Naive thymus-derived CD4-positive, alpha-beta T cell (primary cell): ENCODE data around the gene EZR. TPM values are rescaled to one million over a fixed set of nuclear protein-coding genes. Genes with fewer than 3 reads are reported as not detected.

Source experiments
- ATAC-seq: fragments of 150-1000 bp; cut with Tn5 transposase; 2 replicates; pipeline ENCODE4 v1.10.0; 2021; ENCODE audit warnings: mild to moderate bottlenecking, moderate library complexity
- CTCF ChIA-PET: fragments of 350-600 bp; sonication (Branson Sonifier 250); formaldehyde crosslinking; loops from one replicate; lab custom pipeline; 2021; ENCODE audit warnings: antibody characterized with exemption; lab: Charles Lee
- POLR2A ChIA-PET: fragments of 350-600 bp; sonication (Branson Sonifier 250); formaldehyde crosslinking; loops from one replicate; lab custom pipeline; 2021; ENCODE audit warnings: antibody characterized with exemption, inconsistent platforms; lab: Charles Lee
- DNase-seq, 9 donors: peaks; one replicate each; pipeline versions ENCODE4 v3.0.0 to v3.0.0-alpha.2; 2020 to 2022; ENCODE audit warnings: mixed read lengths in 1 of 9
- H3K27ac ChIP-seq: one replicate; pipeline ENCODE4 v1.7.0; 2013; ENCODE audit warnings: mild to moderate bottlenecking, low read depth, low read length, moderate library complexity
- H3K27me3 ChIP-seq, 2 donors: one replicate each; pipeline ENCODE4 v1.7.0; 2013; ENCODE audit warnings: low read length in 2 of 2, mild to moderate bottlenecking in 2 of 2, moderate library complexity in 2 of 2; ENCODE audit not compliant: control insufficient read depth in 2 of 2, insufficient read depth in 2 of 2
- H3K36me3 ChIP-seq, 3 experiments: 1 replicate in 2 of 3; 2 replicates in 1 of 3; pipeline ENCODE4 v1.7.0; 2013; ENCODE audit warnings: low read length in 3 of 3, mild to moderate bottlenecking in 3 of 3, moderate library complexity in 1 of 3; ENCODE audit not compliant: insufficient read depth in 3 of 3, control insufficient read depth in 2 of 3
- H3K4me1 ChIP-seq, 2 donors: one replicate each; pipeline ENCODE4 v1.7.0; 2013; ENCODE audit warnings: low read length in 2 of 2, mild to moderate bottlenecking in 2 of 2, moderate library complexity in 1 of 2; ENCODE audit not compliant: control insufficient read depth in 2 of 2, insufficient read depth in 2 of 2
- H3K4me3 ChIP-seq: 2 replicates; pipeline ENCODE4 v1.7.0; 2013; ENCODE audit warnings: mild to moderate bottlenecking, low read length
- H3K9me3 ChIP-seq, 3 experiments: 1 replicate in 2 of 3; 2 replicates in 1 of 3; pipeline ENCODE4 v1.7.0; 2013; ENCODE audit warnings: low read length in 3 of 3; ENCODE audit not compliant: control insufficient read depth in 2 of 3
- H3K27ac Mint-ChIP-seq, 9 donors: one replicate each; pipeline ENCODE4 v1.8.0; 2020 to 2022; ENCODE audit warnings: mixed read lengths in 9 of 9, mild to moderate bottlenecking in 8 of 9, moderate library complexity in 5 of 9, inconsistent platforms in 2 of 9
- H3K27me3 Mint-ChIP-seq, 5 donors: one replicate each; pipeline ENCODE4 v1.8.0; 2021 to 2022; ENCODE audit warnings: mixed read lengths in 5 of 5, mild to moderate bottlenecking in 1 of 5
- H3K36me3 Mint-ChIP-seq, 5 donors: one replicate each; pipeline ENCODE4 v1.8.0; 2020 to 2022; ENCODE audit warnings: mixed read lengths in 5 of 5, mild to moderate bottlenecking in 3 of 5, inconsistent platforms in 1 of 5
- H3K4me1 Mint-ChIP-seq, 7 donors: one replicate each; pipeline ENCODE4 v1.8.0; 2020 to 2022; ENCODE audit warnings: mixed read lengths in 7 of 7, mild to moderate bottlenecking in 3 of 7, inconsistent platforms in 1 of 7
- H3K4me3 Mint-ChIP-seq, 10 donors: one replicate each; pipeline ENCODE4 v1.8.0; 2020 to 2022; ENCODE audit warnings: mild to moderate bottlenecking in 10 of 10, mixed read lengths in 10 of 10, moderate library complexity in 6 of 10, inconsistent platforms in 2 of 10
- H3K9me3 Mint-ChIP-seq, 11 donors: one replicate each; pipeline ENCODE4 v1.8.0; 2020 to 2022; ENCODE audit warnings: mixed read lengths in 11 of 11, mild to moderate bottlenecking in 4 of 11, inconsistent platforms in 1 of 11, moderate library complexity in 1 of 11
- intact Hi-C, 2 donors: fragments of 100-400 bp; cut with micrococcal nuclease; formaldehyde crosslinking; loops; one replicate each; pipeline ENCODE4 v1.15.1; 2023
- polyA plus RNA-seq, 2 donors: library from polyadenylated mRNA; unstranded; fragments of 300-500 nt; fragmentation: Illumina TruSeq; gene quantifications; one replicate each; pipeline ENCODE4 v1.2.3, GENCODE V29; 2021
- total RNA-seq, 6 experiments: library from RNA in 5 of 6; stranded (reverse) in 5 of 6; gene quantifications; 1 replicate in 5 of 6; 2 replicates in 1 of 6; pipeline ENCODE4 v1.2.3 and lab custom pipeline; 2021 to 2026

The EZR gene
- total and polyA plus RNA-seq, 7 experiments from 2014 or later, result 115 to 201 (median 140) TPM

DNA sequence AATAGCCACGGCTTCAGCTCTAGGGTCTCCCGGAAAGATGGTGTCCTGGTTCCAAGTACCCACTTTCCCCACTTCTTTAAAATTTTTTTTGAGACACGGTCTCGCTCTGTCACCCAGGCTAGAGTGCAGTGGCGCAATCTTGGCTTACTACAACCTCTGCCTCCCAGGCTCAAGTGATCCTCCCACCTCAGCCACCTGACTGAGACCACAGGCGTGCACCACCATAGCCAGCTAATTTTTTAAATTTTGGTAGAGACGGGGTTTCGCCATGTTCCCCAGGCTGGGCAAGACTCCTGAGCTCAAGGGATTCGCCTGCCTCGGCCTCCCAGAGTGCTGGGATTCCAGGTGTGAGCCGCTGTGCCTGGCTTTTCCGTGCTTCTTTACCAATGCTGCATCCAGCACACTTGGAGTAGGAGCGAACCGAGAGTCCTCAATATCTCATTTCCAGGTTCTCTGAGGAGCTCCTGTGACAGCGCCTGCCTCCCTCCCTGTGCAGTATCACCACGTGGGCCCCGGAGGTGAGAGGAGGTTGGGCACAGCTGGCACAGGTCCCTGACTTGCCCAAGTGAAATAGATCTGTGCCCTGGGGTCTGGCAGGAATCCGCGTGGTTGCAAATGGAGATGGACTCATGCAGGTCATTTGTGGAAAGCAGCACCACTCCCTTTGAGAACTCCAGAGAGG lies 37.3 kb downstream of the EZR start:
- POLR2A ChIA-PET, result interaction anchor here (0.6 kb wide), 2 partner anchors 20 to 1799 kb away, joined by 4 to 5 read pairs; no protein-coding TSS in a partner anchor
- no peak for DNase-seq
- intact Hi-C loops, result no loop called here
- no peaks in the 10 kb centered on the region for H3K9me3 Mint-ChIP-seq
- Histone ChIP-seq H3K4me1 (peaks cover 0 to 5% of the 10 kb centered on the region in 2 donors), H3K4me3 (no peak overlapping the region), H3K36me3 (peaks cover 48 to 84% (median 65%) of the 10 kb centered on the region in 3 experiments), H3K27ac (no peak overlapping the region), H3K27me3 (no peaks in the 10 kb centered on the region), H3K9me3 (no peaks in the 10 kb centered on the region)
- CTCF ChIA-PET, result interaction anchor here (1.5 kb wide), 1 partner anchor 7 kb away, joined by 4 read pairs; no protein-coding TSS in a partner anchor
- peaks cover 3 to 43% (median 36%) of the 10 kb centered on the region in 7 donors for H3K4me1 Mint-ChIP-seq
- peaks cover 5 to 74% (median 44%) of the 10 kb centered on the region in 5 donors for H3K36me3 Mint-ChIP-seq
- no peak overlapping the region for H3K4me3 Mint-ChIP-seq
- no peak for ATAC-seq
- H3K27ac Mint-ChIP-seq, result peak overlapping the region in 4 of 9 donors; percentile 47 to 77 (median 52)
- no peaks in the 10 kb centered on the region for H3K27me3 Mint-ChIP-seq

DNA sequence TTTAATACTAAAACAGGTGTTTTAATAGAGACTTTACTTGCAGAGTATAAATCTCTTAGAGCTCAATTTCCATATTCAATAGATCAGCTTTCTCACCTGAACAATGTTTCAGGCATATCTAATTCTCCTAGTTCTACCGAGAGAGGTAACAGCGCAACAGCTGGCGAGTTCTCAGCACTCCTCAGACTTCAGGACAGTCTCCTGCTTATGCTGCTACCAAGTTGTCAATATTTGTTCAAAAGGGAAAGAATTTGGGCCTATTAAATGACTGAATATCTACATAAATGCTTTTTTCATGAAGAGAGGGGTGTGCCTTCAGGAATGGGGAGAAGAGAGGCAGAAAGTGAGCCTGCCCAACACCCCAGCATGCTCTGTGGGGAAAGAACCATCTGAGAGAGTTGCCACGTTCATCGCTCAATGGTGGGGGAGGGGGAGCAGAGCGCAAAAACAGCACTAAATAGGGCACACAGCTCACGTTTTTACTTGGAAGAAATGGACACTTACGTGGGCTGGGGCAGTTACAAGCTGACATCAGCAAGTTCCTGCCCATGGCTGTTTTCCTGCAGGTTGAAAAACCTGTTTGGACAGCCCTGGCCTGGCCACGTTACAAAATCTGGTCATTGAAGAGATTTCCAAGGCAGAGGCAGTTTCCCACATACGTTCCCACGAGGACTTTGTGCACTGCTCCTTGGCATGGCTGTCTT lies 38.0 kb downstream of the EZR start:
- ChIA-PET CTCF (interaction anchor here (0.7 to 1.5 kb wide), 2 partner anchors 8 to 9 kb away, joined by 3 to 4 read pairs; no protein-coding TSS in a partner anchor), POLR2A (interaction anchor here (0.6 kb wide), 1 partner anchor 1798 kb away, joined by 5 read pairs; no protein-coding TSS in a partner anchor)
- H3K27ac ChIP-seq, result no peak overlapping the region
- peak overlapping the region in 6 of 9 donors; percentile 42 to 76 (median 54) for H3K27ac Mint-ChIP-seq
- H3K4me3 ChIP-seq, result no peak overlapping the region
- H3K4me1 Mint-ChIP-seq, result peaks cover 3 to 41% (median 38%) of the 10 kb centered on the region in 7 donors
- intact Hi-C loops, result no loop called here
- H3K27me3 ChIP-seq, result no peaks in the 10 kb centered on the region
- peak overlapping the region in 1 of 10 donors; percentile 20 for H3K4me3 Mint-ChIP-seq
- no peaks in the 10 kb centered on the region for H3K9me3 Mint-ChIP-seq
- H3K36me3 Mint-ChIP-seq, result peaks cover 8 to 71% (median 43%) of the 10 kb centered on the region in 5 donors
- peaks cover 0 to 5% of the 10 kb centered on the region in 2 donors for H3K4me1 ChIP-seq
- ATAC-seq (no peak), DNase-seq (peak in 1 of 9 donors; percentile 4)
- no peaks in the 10 kb centered on the region for H3K9me3 ChIP-seq
- peaks cover 45 to 85% (median 65%) of the 10 kb centered on the region in 3 experiments for H3K36me3 ChIP-seq
- H3K27me3 Mint-ChIP-seq, result no peaks in the 10 kb centered on the region

DNA sequence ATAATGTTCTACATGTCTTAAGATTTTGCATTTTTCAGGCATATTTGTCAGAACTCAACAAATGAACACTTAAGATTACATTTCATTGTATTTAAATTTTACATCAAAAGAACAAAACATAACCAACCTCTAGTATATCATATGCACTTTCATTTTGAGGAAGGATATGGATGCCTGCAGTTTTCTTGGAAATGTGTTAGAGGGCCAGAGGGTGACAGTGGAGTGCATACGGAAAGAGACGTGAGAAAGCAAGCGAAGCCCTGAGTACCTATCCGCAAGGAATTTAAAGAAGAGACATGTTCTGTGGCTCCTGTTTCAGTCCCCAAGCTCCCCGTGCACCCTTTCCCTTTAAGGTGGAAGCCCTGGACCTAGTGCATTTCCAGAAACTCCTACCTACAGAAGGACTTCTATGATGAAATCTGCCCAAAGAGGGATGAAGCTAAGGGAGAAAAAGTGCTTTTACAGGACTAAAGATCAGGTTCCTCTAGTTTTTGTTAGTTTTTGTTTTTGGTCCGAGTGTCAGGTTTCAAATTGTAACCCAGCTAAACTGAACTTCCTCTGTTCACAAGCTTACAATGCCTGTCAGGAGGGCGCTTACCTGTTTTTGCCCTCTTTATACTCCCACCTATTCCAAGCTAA lies 38.8 kb downstream of the EZR start:
- Mint-ChIP-seq H3K27ac (peak overlapping the region in 6 of 9 donors; percentile 24 to 83 (median 58)), H3K27me3 (no peaks in the 10 kb centered on the region), H3K9me3 (no peaks in the 10 kb centered on the region), H3K4me3 (no peak overlapping the region), H3K36me3 (peaks cover 8 to 77% (median 43%) of the 10 kb centered on the region in 5 donors), H3K4me1 (peaks cover 3 to 41% (median 38%) of the 10 kb centered on the region in 7 donors)
- peak in 1 of 9 donors; percentile 2 for DNase-seq
- ChIA-PET CTCF (interaction anchor here (1.5 kb wide), 1 partner anchor 9 kb away, joined by 4 read pairs; no protein-coding TSS in a partner anchor), POLR2A (no interaction called here)
- no peak overlapping the region for H3K4me3 ChIP-seq
- no peak overlapping the region for H3K27ac ChIP-seq
- H3K9me3 ChIP-seq, result no peaks in the 10 kb centered on the region
- intact Hi-C loops, result no loop called here
- H3K36me3 ChIP-seq, result peaks cover 52 to 88% (median 73%) of the 10 kb centered on the region in 3 experiments
- no peaks in the 10 kb centered on the region for H3K27me3 ChIP-seq
- ATAC-seq, result no peak
- H3K4me1 ChIP-seq, result peaks cover 0 to 5% of the 10 kb centered on the region in 2 donors

DNA sequence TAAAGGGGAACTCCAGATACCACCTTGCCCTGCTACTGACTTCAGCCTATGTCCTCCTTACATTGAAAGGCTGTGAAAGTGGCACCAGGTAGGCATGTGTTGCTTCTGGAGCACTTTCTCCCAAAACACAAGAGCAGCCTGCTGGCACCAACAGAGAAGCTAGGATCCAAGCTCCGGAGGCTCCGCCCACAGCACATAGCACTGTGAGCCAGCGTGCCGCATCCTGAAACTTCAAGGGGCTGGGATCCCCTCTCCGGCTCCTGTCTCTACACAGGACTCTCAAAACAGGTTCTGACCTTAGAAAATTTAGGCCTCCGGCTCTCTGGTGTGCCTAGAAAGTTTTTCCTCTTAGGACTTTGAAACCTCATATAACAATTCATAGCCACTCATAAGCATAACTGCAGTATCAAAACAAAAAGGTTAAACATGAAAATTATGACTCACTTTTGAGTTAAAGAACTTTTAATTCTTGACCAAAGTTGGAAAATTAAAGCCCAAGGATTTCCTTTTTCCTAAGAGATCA lies 41.1 kb downstream of the EZR start:
- no peak overlapping the region for H3K4me3 ChIP-seq
- peaks cover 43 to 78% (median 57%) of the 10 kb centered on the region in 3 experiments for H3K36me3 ChIP-seq
- Mint-ChIP-seq H3K27me3 (no peaks in the 10 kb centered on the region), H3K4me3 (no peak overlapping the region), H3K36me3 (peaks cover 8 to 71% (median 34%) of the 10 kb centered on the region in 5 donors), H3K4me1 (peaks cover 10 to 39% (median 36%) of the 10 kb centered on the region in 7 donors), H3K27ac (peak overlapping the region in 5 of 9 donors; percentile 25 to 76 (median 38)), H3K9me3 (no peaks in the 10 kb centered on the region)
- intact Hi-C loops, result no loop called here
- no peak overlapping the region for H3K27ac ChIP-seq
- no peaks in the 10 kb centered on the region for H3K9me3 ChIP-seq
- ATAC-seq, result no peak
- peaks cover 7 to 10% of the 10 kb centered on the region in 2 donors for H3K4me1 ChIP-seq
- DNase-seq, result peak in 1 of 9 donors; percentile 3
- H3K27me3 ChIP-seq, result no peaks in the 10 kb centered on the region
- ChIA-PET POLR2A (interaction anchor here (1.0 to 1.4 kb wide), 2 partner anchors 11 to 76 kb away, joined by 3 read pairs; no protein-coding TSS in a partner anchor), CTCF (no interaction called here)

DNA sequence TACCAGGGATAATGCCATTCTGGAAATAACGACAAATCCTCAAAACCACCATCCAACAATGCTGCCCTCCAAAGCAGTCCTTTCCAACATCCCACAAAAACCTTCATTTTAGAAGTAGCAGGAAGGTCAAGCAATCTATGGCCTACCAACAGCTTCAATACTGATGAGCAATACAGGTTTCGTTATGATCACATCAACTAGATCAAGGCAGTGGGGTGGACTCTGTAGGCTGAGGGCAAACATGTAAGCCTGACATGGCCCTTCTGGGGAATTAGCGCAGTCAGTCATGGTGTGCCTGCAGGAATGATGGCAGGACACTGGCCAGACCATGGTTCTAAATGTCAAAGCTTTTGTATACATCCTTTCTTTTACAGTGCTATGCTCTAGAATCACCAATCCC lies 41.7 kb downstream of the EZR start:
- Histone ChIP-seq H3K36me3 (peaks cover 37 to 72% (median 52%) of the 10 kb centered on the region in 3 experiments), H3K27me3 (no peaks in the 10 kb centered on the region), H3K9me3 (no peaks in the 10 kb centered on the region), H3K4me1 (peaks cover 12 to 16% of the 10 kb centered on the region in 2 donors), H3K27ac (no peak overlapping the region), H3K4me3 (no peak overlapping the region)
- intact Hi-C loops, result no loop called here
- Mint-ChIP-seq H3K27ac (peak overlapping the region in 7 of 9 donors; percentile 55 to 90 (median 76)), H3K4me3 (peak overlapping the region in 1 of 10 donors; percentile 30), H3K36me3 (peaks cover 8 to 68% (median 34%) of the 10 kb centered on the region in 5 donors), H3K4me1 (peaks cover 15 to 45% (median 41%) of the 10 kb centered on the region in 7 donors), H3K9me3 (no peaks in the 10 kb centered on the region), H3K27me3 (no peaks in the 10 kb centered on the region)
- POLR2A ChIA-PET, result interaction anchor here (1.0 kb wide), 1 partner anchor 76 kb away, joined by 3 read pairs; no protein-coding TSS in a partner anchor
- DNase-seq (no peak), ATAC-seq (no peak)
- CTCF ChIA-PET, result interaction anchor here (1.3 kb wide), 1 partner anchor 357 kb away, joined by 3 read pairs; no protein-coding TSS in a partner anchor
